Activated CD8-positive, alpha-beta memory T cell treated with anti-CD3 and anti-CD28 coated beads for 36 hours (primary cell): ENCODE results near the gene MAPK8IP2. TPM values are rescaled to one million over a fixed set of nuclear protein-coding genes. Genes with fewer than 3 reads are reported as not detected.
"Not testable (repeated sequence)": the region's sequence is repeated elsewhere in the genome, so short reads cannot be mapped to it uniquely, and the experiment has no call there.

Experiments used
- CTCF ChIA-PET: fragments of 350-600 bp; sonication (Branson Sonifier 250); formaldehyde crosslinking; loops from one replicate; lab custom pipeline; 2021; ENCODE audit warnings: antibody characterized with exemption; lab: Charles Lee
- POLR2A ChIA-PET: fragments of 350-600 bp; sonication (Branson Sonifier 250); formaldehyde crosslinking; loops from one replicate; lab custom pipeline; 2021; ENCODE audit warnings: antibody characterized with exemption; lab: Charles Lee
- total RNA-seq, 2 experiments: library from RNA; stranded (reverse); gene quantifications; one replicate each; pipeline ENCODE4 v1.2.3, GENCODE V29; 2021

Gene MAPK8IP2
- total RNA-seq, 2 experiments from 2014 or later = 0.08 to 0.11 TPM

GRCh38 chr22:50641696-50642607, 41.4 kb downstream of the MAPK8IP2 start:
- ChIA-PET CTCF (no interaction called here), POLR2A (no interaction called here)

- POLR2A ChIA-PET = not testable (repeated sequence)
- CTCF ChIA-PET = interaction anchor here (0.6 kb wide), 1 partner anchor 85 kb away, joined by 4 read pairs; no protein-coding TSS in a partner anchor
These were observed 42.6 kb downstream of the MAPK8IP2 start for GRCh38 chr22:50643021-50643820.

DNA sequence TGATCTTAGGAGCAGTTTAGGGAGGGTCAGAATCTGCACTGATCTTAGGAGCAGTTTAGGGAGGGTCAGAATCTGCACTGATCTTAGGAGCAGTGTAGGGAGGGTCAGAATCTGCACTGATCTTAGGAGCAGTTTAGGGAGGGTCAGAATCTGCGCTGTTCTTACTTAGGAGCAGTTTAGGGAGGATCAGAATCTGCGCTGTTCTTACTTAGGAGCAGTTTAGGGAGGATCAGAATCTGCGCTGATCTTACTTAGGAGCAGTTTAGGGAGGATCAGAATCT, 43.2 kb downstream of the MAPK8IP2 start:
- CTCF ChIA-PET, POLR2A ChIA-PET: not testable (repeated sequence)

DNA sequence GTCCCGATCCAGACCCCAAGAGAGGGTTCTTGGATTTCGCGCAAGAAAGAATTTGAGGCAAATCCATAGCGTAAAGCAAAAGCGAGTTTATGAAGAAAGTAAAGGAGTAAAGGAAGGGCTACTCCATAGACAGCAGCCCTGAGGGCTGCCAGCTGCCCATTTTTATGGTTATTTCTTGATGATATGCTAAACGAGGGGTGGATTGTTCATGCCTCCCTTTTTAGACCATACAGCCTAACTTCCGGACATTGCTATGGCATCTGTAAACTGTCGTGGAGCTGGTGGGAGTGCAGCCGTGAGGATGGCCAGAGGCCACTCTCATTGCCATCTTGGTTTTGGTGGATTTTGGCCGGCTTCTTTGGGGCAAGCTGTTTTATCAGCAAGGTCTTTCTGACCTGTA, 52.7 kb downstream of the MAPK8IP2 start:
- ChIA-PET CTCF (no interaction called here), POLR2A (no interaction called here)

- CTCF ChIA-PET, POLR2A ChIA-PET: not testable (repeated sequence)
These were observed 54.1 kb downstream of the MAPK8IP2 start for GRCh38 chr22:50654664-50655063.

DNA sequence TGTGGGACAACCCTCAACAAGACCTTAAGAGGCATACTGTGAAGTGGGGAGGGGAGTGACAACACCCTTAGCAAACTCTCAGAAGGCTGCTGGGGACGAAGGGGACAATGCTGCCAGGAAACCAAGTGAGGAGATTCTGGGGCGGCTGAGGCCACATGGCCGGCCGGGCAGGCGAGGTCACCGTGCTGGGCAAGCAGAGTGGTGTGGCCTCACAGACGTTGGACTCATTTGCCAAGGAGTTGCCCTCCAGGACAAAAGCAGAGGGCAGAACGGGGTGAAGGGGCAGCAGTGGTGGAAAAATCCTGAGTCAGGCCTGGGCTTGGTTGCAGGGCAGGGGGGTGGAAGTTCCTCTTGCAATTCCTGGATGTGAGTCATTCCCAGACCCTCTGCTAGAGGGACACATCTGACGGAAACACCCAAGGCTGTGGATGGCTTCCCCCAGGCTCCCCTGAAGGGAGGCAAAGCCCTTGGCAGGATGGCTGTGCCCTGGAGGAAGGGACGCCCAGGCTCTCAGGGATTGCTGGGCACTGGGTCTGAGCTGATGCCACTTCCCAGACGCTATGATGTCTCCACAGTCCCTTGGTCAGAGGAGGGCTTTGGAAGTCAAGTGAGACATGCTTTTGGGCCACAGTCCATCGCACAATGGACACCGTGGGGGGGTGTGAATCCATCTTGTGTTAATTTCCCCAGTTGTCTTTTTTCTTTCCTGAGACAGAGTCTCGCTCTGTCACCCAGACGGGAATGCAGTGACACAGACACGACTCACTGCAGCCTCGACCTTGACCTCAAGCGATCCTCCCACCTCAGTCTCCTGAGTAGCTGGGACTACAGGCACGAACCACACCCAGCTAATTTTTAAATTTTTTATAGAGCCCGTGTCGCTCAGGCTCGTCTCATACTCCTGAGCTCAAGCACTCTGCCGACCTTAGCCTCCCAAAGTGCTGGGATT, 55.8 kb downstream of the MAPK8IP2 start:
- ChIA-PET POLR2A (no interaction called here), CTCF (no interaction called here)

- ChIA-PET POLR2A (no interaction called here), CTCF (no interaction called here)
These were observed 57.3 kb downstream of the MAPK8IP2 start for GRCh38 chr22:50657925-50658324.

DNA sequence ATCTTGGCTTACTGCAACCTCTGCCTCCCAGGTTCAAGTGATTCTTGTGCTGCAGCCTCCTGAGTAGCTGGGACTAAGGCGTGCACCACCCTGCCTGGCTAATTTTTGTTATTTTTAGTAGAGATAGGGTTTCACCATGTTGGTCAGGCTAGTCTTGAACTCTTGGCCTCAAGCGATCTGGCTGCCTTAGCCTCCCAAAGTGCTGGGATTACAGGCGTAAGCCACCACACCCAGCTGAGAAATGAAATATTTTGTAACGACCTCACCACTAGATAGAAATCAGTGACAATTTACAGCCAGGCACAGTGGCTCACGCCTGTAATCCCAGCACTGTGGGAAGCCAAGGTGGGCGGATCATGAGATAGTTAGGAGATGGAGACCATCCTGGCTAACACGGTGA, 59.1 kb downstream of the MAPK8IP2 start:
- POLR2A ChIA-PET, CTCF ChIA-PET: not testable (repeated sequence)

GRCh38 chr22:50660306-50660705, 59.7 kb downstream of the MAPK8IP2 start:
- POLR2A ChIA-PET = no interaction called here
- CTCF ChIA-PET = interaction anchor here (0.6 kb wide), 1 partner anchor 67 kb away, joined by 3 read pairs; no protein-coding TSS in a partner anchor

Other genes with a start within 250 kb of the MAPK8IP2 start
- 100 to 1,000 TPM; 126 to 130 TPM for gene SBF1, start 125.8 kb upstream of the MAPK8IP2 start, total RNA-seq
- gene ADM2, start 119.2 kb upstream of the MAPK8IP2 start, total RNA-seq = 1 to 10 TPM; 5.2 to 7.0 TPM
- under 1 TPM; 0.17 to 0.42 TPM for gene MIOX, start 113.9 kb upstream of the MAPK8IP2 start, total RNA-seq
- gene LMF2, start 93.1 kb upstream of the MAPK8IP2 start, total RNA-seq = 10 to 100 TPM; 78.2 to 78.4 TPM
- gene NCAPH2, start 92.6 kb upstream of the MAPK8IP2 start, total RNA-seq = 100 to 1,000 TPM; 152 to 153 TPM
- 1 to 10 TPM in 1 of 2 experiments, under 1 TPM in 1; 0.97 to 4.1 TPM for gene SCO2, start 75.2 kb upstream of the MAPK8IP2 start, total RNA-seq
- 10 to 100 TPM; 89.6 to 89.7 TPM for gene TYMP, start 70.8 kb upstream of the MAPK8IP2 start, total RNA-seq
- gene KLHDC7B, start 54.9 kb upstream of the MAPK8IP2 start, total RNA-seq = 1 to 10 TPM; 5.9 to 6.1 TPM
- not detected for gene SYCE3, start 37.9 kb upstream of the MAPK8IP2 start, total RNA-seq
- 10 to 100 TPM; 40.7 to 44.0 TPM for gene CPT1B, start 22.4 kb upstream of the MAPK8IP2 start, total RNA-seq
- gene CHKB, start 17.9 kb upstream of the MAPK8IP2 start, total RNA-seq = 10 to 100 TPM; 63.3 to 65.8 TPM
- gene ARSA, start 27.4 kb downstream of the MAPK8IP2 start, total RNA-seq = 10 to 100 TPM; 19.5 to 20.0 TPM
- under 1 TPM; 0.04 to 0.06 TPM for gene SHANK3, start 72.0 kb downstream of the MAPK8IP2 start, total RNA-seq
- gene ACR, start 137.4 kb downstream of the MAPK8IP2 start, total RNA-seq = not detected
- gene RABL2B, start 182.8 kb downstream of the MAPK8IP2 start, total RNA-seq = 10 to 100 TPM; 30.6 to 33.7 TPM